SIG-M5 treated with dmso at 0.1 percent for 504 hours (cell line): ENCODE measurements around the gene S100B.

ENCODE experiments used
- DNase-seq: peaks from one replicate; lab custom pipeline; 2025; ENCODE audit not compliant: unreplicated experiment; lab: John Stamatoyannopoulos, UW

S100B gene

DNA sequence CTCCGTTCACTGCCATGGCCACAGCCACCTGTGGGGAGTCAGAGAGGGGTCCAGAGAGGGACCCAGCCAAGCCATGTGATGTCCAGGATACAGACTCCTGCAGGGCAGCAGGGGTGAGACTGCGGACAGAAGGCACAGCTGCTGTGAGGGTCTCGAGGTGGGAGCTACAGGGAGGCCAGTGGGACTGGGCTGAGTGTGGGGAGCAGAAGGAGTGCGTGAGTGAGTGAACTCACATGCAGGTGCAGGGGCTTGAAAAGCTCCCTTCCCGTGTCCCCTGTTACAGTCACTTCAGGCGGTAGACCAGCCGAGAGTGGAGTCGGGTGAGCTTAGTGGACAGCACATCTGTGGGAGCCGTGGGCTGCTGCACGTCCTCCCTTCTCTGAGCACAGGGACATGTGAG lies 42.4 kb downstream of the S100B start:
- no peak for DNase-seq

DNA sequence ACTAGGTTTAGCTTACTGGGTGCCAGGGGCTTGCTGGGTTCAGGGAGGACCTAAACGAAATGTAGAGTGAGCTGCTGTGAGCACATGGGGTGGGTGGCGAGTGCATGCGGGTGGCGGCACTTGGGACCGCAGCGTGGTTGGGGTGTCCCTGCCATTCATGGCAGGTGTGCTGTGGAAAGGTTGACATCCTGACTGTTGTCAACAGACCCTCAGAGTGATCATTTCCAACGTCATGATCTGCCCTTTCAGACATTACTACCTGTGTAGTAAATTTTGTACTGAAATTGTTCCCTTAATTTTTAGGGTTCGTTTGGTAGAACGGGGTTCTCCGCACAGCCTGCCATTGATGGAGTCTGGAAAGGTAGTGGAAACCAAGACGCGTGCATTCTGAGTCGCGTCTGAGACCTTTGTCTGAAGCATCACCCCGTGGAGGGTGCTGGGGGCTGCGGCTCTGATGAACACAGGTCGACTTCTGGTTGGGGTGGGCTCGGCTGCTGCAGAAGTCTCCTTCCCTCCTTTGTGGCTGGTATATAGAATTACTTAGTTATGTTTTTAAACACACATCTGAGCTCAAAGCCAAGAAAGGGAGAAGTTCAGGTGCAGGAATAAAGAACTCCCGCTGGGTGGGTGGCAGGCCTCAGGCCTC lies 43.3 kb downstream of the S100B start:
- no peak for DNase-seq

DNA sequence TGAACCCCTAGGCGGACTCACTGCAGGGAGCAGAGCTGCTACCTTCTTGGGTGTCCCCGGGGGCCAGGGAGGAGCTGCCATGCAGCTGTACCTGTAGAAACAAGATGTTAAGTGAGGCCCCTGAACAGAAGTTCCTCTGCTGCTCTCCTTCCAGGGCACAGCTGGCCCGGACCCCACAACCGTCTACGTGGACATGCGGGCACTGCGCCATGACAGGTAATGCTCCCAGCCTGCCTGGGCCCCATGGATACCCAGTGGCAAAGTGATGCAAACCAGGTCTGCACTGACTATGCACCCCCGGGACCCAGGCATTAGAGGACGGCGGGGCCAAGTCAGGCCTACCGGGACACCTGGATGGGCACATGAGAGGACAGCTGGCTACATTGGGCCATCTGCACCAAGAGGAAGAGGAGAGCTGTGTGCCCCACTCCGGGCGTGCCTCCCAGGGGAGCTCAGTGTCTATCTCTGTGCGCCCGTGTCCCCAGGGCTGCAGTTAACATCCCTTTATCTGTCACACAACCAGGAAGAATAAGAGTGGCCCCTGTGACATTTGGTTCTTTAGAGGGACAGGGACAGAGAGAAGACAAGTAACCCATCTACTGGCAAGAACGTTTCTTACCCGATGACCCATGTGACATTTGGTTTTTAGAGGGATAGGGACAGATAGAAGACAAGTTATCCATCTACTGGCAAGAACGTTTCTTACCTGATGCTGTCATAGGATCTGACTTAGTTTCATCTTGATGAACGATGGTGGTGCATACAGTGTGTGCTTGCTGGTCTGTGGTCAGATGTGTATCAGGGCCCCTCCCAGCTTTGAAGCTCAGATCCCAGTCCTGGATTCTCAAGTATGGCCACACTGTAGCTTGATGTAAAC lies 44.1 kb downstream of the S100B start:
- no peak for DNase-seq

DNA sequence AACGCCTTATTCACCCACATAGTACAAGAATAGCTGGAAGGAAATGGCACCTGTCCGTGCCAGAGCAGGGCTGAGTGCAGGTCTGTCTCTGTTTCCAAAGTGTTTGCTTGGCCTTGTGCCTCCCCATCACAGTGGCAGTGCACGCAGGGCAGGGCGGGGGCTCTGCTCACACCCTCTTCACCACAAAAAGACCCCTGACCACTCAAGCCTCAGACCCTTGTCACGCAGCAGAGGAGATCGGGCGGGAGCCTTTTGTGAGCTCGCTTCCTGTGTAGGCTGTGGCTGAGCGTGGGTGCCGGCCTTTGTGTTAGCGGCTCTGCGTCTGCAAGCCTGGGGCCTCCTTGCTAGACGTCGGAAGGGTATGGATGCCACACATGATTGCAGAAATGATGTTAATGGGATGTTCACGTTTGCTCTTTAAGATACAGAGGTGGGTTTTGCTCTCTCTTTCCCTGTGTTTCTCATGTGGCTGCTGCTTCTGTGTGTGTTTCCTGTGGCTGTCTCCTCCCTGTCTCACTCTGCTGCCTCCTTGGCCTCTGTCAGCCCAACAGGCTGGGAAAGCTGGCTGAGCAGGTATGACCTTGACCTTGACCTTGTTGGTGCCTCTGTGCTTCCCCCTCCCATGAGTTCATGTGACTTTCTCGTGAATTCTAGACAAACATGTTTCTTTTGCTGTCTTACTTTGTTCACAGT lies 45.4 kb downstream of the S100B start:
- DNase-seq: no peak

DNA sequence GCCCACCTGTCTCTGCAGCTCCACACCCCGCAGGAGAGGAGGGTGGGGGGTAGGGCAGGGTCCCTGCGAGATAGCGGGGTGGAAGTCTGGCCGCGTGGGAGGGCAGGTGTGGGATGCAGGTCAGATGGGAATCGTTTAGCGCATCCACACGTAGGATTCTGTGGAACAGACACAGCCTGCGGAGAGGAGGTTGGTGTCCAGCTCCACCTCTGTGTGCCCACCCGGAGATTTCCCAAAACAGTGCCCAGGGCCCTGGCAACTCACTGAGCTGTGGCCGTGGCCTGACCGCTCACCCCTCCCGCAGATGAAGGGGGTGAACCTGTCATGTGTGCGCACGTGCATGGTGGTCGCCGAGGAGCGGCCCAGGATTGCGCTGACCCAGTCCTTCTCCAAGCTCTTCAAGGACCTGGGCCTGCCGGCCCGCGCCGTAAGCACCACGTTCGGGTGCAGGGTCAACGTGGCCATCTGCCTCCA lies 46.9 kb downstream of the S100B start:
- DNase-seq: no peak

DNA sequence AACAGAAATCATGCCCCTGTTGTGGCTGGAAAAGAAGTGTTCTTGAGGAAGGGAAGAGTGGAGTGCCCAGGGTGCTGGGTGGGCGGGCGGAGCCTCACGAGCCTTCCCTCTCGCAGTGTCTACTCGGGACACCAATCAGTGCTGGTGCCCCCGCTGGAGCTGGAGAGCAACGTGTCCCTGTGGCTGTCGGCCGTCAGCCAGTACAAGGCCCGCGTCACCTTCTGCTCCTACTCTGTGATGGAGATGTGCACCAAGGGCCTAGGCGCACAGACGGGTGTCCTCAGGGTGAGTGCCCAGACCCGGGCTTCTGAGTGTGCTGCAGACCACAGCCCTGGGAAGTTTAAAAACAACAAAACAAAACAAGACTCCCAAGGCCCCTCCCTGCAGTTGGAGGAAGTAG lies 47.4 kb downstream of the S100B start:
- no peak for DNase-seq

DNA sequence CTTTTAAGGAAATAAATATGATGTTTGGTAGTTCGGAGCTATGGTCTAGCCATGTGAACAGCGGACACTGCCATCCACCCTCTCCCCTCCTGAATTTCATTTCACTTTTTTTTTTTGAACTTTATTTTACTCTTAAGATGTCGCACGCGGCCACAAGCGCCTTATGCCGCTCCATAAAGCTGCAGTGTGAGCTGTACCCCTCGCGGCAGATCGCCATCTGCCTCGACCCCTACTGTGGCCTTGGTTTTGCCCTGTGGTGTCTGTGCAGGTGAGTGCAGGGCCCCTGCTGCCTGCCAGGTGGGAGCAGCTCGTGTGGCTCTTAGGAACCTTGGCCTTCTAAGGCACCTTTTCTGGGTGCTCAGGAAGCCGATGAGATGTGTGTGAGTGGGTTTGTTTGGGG lies 48.1 kb downstream of the S100B start:
- DNase-seq: no peak

DNA sequence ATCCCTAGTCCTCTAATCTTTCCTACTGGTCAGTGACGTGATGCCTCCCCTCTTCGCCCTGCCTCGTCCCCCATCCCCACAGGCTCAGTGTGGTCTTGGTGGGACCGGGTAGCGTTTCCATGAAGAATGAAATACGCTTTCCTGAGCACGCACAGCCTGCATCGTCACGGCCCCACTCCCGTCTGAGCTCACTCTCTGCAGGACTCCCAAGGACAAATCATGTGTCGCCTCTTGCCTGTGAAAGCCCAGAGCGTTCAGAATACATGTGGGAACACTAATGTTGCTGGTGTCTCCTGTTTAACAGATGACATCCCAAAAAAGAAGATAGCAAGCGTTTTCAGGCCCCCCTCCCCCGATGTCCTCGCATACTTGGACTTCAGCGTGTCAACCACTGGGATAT lies 49.2 kb downstream of the S100B start:
- no peak for DNase-seq

DNA sequence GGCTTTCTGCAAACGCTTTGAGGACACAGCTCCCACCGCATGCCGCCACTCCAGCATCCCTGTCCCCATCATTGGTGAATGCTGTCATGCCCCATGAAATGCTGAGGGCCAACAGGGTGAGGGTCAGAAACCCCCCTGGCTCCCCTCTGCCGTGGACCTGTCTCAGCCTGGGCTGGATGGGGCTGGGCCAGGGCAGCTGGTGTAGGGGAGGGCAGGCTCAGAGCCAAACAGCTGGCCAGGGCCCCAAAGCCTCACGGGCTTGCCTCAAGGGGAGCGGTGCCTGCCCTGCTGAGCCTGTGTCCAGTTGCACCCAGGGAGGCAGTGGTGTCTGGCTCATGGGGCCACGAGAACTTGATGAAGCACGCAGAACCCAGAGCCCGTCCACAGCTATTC lies 49.7 kb downstream of the S100B start:
- no peak for DNase-seq

DNA sequence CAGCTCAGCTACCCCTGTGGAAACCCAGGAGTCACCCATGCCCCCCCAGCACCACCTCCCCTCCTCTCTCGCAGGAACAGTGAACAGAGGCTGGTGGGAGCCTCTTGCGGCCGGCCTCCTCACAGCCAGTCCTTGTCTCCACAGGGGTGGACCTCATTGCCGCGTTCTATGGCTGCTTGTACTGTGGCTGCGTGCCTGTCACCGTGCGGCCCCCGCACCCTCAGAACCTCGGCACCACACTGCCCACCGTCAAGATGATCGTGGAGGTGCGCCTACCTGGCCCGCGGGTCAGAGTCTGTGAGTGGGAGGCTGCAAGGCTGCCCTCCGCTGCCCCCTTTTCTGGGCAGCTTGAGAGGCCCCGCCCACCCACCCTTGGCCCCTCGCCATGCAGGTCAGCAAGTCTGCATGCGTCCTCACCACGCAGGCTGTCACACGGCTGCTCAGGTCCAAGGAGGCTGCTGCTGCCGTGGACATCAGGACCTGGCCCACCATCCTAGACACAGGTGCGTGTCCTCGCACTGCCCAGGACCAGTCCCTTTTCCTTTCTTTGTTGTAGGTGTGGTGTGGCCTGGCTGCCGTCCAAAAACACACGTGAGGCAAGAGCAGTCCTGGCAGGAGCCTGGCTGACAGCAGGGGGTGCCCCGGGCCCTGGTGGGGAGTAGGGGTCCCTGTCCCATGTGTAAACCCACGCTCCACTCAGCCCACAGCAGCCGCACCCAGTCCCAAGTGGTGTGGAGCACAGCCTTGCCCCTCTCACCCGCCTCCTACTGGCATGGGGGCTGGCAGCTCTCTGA lies 50.3 kb downstream of the S100B start:
- no peak for DNase-seq

DNA sequence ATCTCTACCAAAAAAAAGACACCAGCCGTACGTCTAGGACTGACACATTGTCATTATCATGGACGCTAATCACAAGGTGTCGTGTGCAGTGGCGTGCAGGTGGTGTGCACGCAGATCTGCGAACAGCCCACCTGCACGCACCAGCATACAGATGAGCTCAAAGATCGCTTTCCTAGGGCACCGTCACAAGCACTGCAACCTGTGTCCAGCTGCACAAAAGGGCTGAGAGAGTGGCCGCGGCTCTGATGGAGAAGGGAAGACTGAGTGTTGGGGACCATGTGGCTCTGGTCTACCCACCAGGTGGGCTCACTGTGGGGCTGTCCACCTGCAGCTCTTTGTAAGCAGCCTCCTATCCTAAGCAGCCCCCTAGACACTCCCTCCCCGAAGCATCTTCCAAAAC lies 50.9 kb downstream of the S100B start:
- DNase-seq: no peak

DNA sequence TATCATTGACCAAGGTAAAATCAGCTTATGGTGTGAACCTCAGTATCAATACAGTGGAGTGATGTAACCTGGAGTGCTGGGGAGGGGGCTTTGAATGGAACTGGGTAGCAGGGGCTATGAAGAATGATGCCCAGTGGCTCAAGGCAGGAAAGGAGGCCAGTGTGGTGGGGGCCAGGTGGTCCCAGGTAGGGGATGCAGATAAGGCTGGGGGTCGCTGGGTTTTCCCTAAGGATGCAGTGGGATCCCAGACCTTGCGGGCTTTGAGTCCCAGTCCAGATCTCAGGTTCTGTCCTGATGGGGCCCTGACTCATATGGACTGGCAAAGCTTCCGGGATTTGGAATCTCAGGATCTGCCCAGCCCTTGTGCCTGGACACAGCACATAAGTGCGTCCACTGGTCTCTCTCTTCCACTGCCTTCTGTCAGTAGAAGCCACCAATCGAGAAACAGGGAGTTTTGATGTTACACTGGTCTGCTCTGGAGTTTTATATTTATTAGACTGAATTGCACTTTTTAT lies 52.0 kb downstream of the S100B start:
- DNase-seq: no peak

DNA sequence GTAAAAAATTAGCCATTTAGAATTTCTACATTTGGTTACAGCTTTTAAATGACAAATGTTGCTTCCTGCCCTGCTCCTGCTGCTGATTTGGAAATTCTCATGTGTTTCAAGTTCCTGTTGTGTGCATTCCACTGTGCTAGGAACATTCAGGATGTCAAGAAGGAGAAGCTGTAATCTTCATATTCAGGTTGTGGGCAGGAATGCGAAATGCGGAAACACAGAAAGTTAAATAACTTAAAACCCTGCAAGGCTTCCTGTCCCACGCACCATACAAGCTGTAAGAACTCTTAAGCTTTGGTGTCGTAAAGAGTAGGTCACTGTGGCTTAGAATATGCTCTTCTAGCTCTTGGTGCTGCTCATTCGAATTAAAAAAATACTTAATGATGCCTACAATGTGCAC lies 52.6 kb downstream of the S100B start:
- peak; percentile 39 for DNase-seq

DNA sequence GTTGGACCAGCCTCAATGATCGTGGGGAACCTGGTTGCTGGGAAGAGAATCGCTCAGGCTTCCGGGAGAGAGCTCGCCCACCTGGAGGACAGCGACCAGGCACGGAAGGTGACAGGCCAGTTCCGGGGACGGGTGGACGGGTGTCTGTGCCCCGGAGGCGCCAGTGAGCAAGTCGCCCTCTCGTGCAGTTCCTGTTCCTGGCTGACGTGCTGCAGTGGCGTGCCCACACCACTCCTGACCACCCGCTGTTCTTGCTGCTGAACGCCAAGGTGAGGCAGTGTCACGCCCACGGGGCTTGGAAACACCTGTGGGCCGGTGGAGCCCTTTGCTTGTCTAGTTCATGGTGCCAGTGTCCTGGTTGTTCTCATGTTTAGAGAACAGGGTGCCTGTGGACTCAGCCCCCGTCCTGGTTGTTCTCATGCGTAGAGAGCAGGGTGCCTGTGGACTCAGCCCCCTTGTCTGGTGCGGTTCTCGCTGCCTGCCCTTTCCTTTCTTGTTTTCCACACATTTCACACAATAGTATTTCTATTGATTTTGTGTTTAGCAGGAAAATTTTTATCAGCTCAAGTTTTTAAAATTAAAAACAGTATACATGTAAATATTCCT lies 53.1 kb downstream of the S100B start:
- no peak for DNase-seq

DNA sequence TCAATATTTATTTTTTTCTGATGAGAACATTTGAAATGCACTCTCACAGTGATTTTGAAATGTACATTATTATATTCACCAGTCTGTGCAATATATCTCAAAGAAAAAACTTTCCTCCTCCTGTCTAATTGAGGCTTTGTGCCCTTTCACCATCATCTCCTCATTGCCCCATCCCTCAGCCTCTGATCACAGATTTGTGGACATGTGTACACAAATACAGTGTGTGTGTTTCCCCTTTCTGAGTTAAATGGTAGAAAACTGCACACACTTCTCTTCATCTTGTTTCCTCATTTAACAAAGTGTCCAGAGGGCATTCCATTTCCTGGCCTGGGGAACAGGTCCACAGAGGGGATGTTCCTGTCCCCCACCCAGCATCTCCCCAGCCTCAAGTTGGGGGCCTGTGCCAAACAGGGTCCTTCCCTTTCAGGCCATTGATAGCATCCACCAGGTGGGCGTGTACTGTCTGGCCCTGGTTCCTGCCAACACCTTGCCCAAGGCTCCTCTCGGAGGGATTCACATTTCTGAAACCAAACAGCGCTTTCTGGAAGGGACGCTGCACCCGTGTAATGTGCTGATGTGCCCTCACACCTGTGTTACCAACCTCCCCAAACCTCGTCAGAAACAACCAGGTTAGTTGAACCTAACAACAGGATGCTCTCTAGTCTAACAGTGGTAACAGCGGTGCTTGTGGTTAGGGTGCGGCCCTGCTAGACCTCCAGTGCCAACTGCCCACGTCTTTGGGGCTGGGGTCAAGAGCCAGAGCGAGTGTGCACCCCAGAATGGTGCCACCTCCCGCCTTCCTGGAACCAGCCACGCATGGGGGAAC lies 54.6 kb downstream of the S100B start:
- no peak for DNase-seq

DNA sequence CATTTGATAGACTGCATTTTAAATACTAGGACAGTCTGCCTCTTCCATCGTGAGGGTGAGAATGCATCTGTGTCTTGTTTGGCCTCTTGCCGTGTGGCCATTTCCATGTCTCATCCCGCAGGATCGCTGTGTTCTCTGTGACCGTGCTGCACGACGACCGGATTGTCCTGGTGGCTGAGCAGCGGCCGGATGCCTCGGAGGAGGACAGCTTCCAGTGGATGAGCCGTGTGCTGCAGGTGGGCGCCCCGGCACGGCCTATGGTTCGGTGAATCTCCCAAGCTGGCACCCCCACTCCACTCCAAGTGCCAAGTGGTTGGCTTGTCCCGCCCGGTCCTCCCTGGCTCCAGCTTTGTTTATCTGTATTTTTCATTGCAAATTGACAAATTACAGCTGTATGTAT lies 55.2 kb downstream of the S100B start:
- no peak for DNase-seq
